Glutamatergic neuron (in vitro differentiated cells): ENCODE results near the gene ANO1. TPM values are rescaled to one million over a fixed set of nuclear protein-coding genes. Genes with fewer than 3 reads are reported as not detected.
"Not testable (repeated sequence)": the region's sequence is repeated elsewhere in the genome, so short reads cannot be mapped to it uniquely, and the experiment has no call there.

Source experiments
- DNase-seq: peaks from one replicate; pipeline ENCODE4 v3.0.0; 2022
- H3K27ac Mint-ChIP-seq: one replicate; pipeline ENCODE4 v1.8.0; 2020; ENCODE audit warnings: mild to moderate bottlenecking, mixed read lengths, inconsistent platforms; ENCODE audit not compliant: unreplicated experiment
- H3K27me3 Mint-ChIP-seq: one replicate; pipeline ENCODE4 v1.8.0; 2020; ENCODE audit warnings: mild to moderate bottlenecking, moderate library complexity, mixed read lengths, inconsistent platforms; ENCODE audit not compliant: unreplicated experiment
- H3K36me3 Mint-ChIP-seq: one replicate; pipeline ENCODE4 v1.8.0; 2020; ENCODE audit warnings: mild to moderate bottlenecking, mixed read lengths, inconsistent platforms; ENCODE audit not compliant: unreplicated experiment
- H3K4me1 Mint-ChIP-seq: one replicate; pipeline ENCODE4 v1.8.0; 2020; ENCODE audit warnings: mild to moderate bottlenecking, low read depth, mixed read lengths, inconsistent platforms; ENCODE audit not compliant: unreplicated experiment
- H3K4me3 Mint-ChIP-seq: one replicate; pipeline ENCODE4 v1.8.0; 2020; ENCODE audit warnings: mild to moderate bottlenecking, mixed read lengths, inconsistent platforms; ENCODE audit not compliant: unreplicated experiment
- H3K9me3 Mint-ChIP-seq: one replicate; pipeline ENCODE4 v1.8.0; 2020; ENCODE audit warnings: mild to moderate bottlenecking, moderate library complexity, mixed read lengths, inconsistent platforms; ENCODE audit not compliant: unreplicated experiment
- CTCF ChIP-seq: fragments of 200-600 bp; sonication (generic); IDR thresholded peaks from one replicate; pipeline ENCODE4 v1.5.0; 2021; ENCODE audit not compliant: partially characterized antibody, unreplicated experiment
- total RNA-seq: library from RNA; stranded (reverse); fragmentation: NEBNext Ultra II Directional; extraction: Animal tissue kit (Norgen Biotek cat#: 25700); gene quantifications from one replicate; pipeline ENCODE4 v1.2.1, GENCODE V29; 2021; ENCODE audit not compliant: unreplicated experiment

The ANO1 gene
- total RNA-seq, 1 donor from 2014 or later, result not detected

- DNase-seq, result no peak
- Mint-ChIP-seq H3K4me1 (peaks cover 7% of the 10 kb centered on the region), H3K27ac (no peak overlapping the region), H3K36me3 (peaks cover 1% of the 10 kb centered on the region), H3K9me3 (no peaks in the 10 kb centered on the region), H3K27me3 (peaks cover 9% of the 10 kb centered on the region), H3K4me3 (no peak overlapping the region)
- TF ChIP-seq CTCF, result no peak
Observed at GRCh38 chr11:70031631-70032469, 46.3 kb upstream of the ANO1 start.

GRCh38 chr11:70032470-70032795 is 45.7 kb upstream of the ANO1 start:
- no peak overlapping the region for H3K27ac Mint-ChIP-seq
- DNase-seq, result no peak
- peaks cover 11% of the 10 kb centered on the region for H3K27me3 Mint-ChIP-seq
- no peak overlapping the region for H3K4me3 Mint-ChIP-seq
- TF ChIP-seq CTCF, result no peak
- peaks cover 5% of the 10 kb centered on the region for H3K36me3 Mint-ChIP-seq
- peaks cover 7% of the 10 kb centered on the region for H3K4me1 Mint-ChIP-seq
- peaks cover 4% of the 10 kb centered on the region for H3K9me3 Mint-ChIP-seq

- DNase-seq, result no peak
- H3K9me3 Mint-ChIP-seq, result peaks cover 5% of the 10 kb centered on the region
- no peak overlapping the region for H3K4me3 Mint-ChIP-seq
- no peak for TF ChIP-seq CTCF
- peaks cover 7% of the 10 kb centered on the region for H3K4me1 Mint-ChIP-seq
- no peak overlapping the region for H3K27ac Mint-ChIP-seq
- peaks cover 7% of the 10 kb centered on the region for H3K36me3 Mint-ChIP-seq
- peaks cover 8% of the 10 kb centered on the region for H3K27me3 Mint-ChIP-seq
Observed at GRCh38 chr11:70032943-70033710, 45.0 kb upstream of the ANO1 start.

GRCh38 chr11:70033711-70034070 is 44.4 kb upstream of the ANO1 start:
- Mint-ChIP-seq H3K27ac (no peak overlapping the region), H3K4me1 (peaks cover 7% of the 10 kb centered on the region), H3K36me3 (peaks cover 13% of the 10 kb centered on the region), H3K9me3 (peaks cover 8% of the 10 kb centered on the region), H3K4me3 (no peak overlapping the region), H3K27me3 (peaks cover 7% of the 10 kb centered on the region)
- DNase-seq, result no peak
- no peak for TF ChIP-seq CTCF

- Mint-ChIP-seq H3K4me3 (no peak overlapping the region), H3K9me3 (peaks cover 10% of the 10 kb centered on the region), H3K27ac (no peak overlapping the region), H3K4me1 (peaks cover 7% of the 10 kb centered on the region), H3K27me3 (peaks cover 6% of the 10 kb centered on the region), H3K36me3 (peaks cover 17% of the 10 kb centered on the region)
- TF ChIP-seq CTCF, result no peak
- DNase-seq, result no peak
Observed at GRCh38 chr11:70034740-70035365, 43.3 kb upstream of the ANO1 start.

- not testable (repeated sequence) for H3K4me3 Mint-ChIP-seq, H3K27ac Mint-ChIP-seq, H3K4me1 Mint-ChIP-seq, DNase-seq, H3K27me3 Mint-ChIP-seq
- peaks cover 17% of the 10 kb centered on the region for H3K36me3 Mint-ChIP-seq
- peaks cover 10% of the 10 kb centered on the region for H3K9me3 Mint-ChIP-seq
Observed at GRCh38 chr11:70035665-70036064, 42.5 kb upstream of the ANO1 start.
